SK-MEL-5 (cell line): ENCODE results near the gene MDM4. TPM values are rescaled to one million over a fixed set of nuclear protein-coding genes. Genes with fewer than 3 reads are reported as not detected.
A peak's percentile ranks its signal among the peaks of the same experiment; 100 is the strongest.

Experiments
- DNase-seq: peaks from one replicate; pipeline ENCODE4 v3.0.0-alpha.2; 2016; ENCODE audit warnings: low read depth, low spot score
- in situ Hi-C: cut with HindIII; loops from 2 replicates; pipeline ENCODE4 v1.10.0; 2016; ENCODE audit warnings: low sequenced_read_pairs, high pct_unique_total_duplicates, low pct_unique_long_range_greater_than_20kb
- polyA plus RNA-seq, 2 experiments: library from polyadenylated mRNA; depleted of rRNA; stranded (reverse); fragments of >200 nt; gene quantifications; 2 replicates each; pipeline ENCODE4 v1.2.3, GENCODE V29; 2015
- total RNA-seq: library from RNA; depleted of rRNA; stranded (reverse); fragments of >200 nt; shearing (Covaris generic); gene quantifications from 2 replicates; pipeline ENCODE4 v1.2.3, GENCODE V29; 2014; rRNA removed

Gene MDM4
- 15.8 and 21.9 TPM in 2 replicates for total RNA-seq
- polyA plus RNA-seq (2015; cell fraction: cytosol; rRNA removed) = 5.6 and 7.6 TPM in 2 replicates
- polyA plus RNA-seq (2015; cell fraction: nucleus; rRNA removed) = 136 and 142 TPM in 2 replicates

GRCh38 chr1:204516180-204516879, at the start of gene MDM4:
TSS of gene MDM4 (plus strand) at chr1:204516406. CDS start at chr1:204525519, 9,113 bp downstream.
- peak; percentile 98 for DNase-seq
- in situ Hi-C loops = no loop called here

GRCh38 chr1:204466416-204467405, 49.5 kb upstream of the MDM4 start:
- peak; percentile 76 for DNase-seq
- in situ Hi-C loops = no loop called here

- DNase-seq = no peak
- in situ Hi-C loops = no loop called here
Measured at GRCh38 chr1:204468206-204468605, 48.0 kb upstream of the MDM4 start.

GRCh38 chr1:204468766-204469302, 47.4 kb upstream of the MDM4 start:
- in situ Hi-C loops = no loop called here
- no peak for DNase-seq

- in situ Hi-C loops = no loop called here
- no peak for DNase-seq
Measured at GRCh38 chr1:204469304-204469703, 46.9 kb upstream of the MDM4 start.

- in situ Hi-C loops = no loop called here
Measured at GRCh38 chr1:204471687-204472086, 44.5 kb upstream of the MDM4 start.

GRCh38 chr1:204472660-204473059, 43.5 kb upstream of the MDM4 start:
- in situ Hi-C loops = no loop called here
- no peak for DNase-seq

More at GRCh38 chr1:204471687-204472086, 44.5 kb upstream of the MDM4 start:
- DNase-seq = no peak

GRCh38 chr1:204473400-204473965, 42.7 kb upstream of the MDM4 start:
- DNase-seq = no peak
- in situ Hi-C loops = no loop called here

- no peak for DNase-seq
- in situ Hi-C loops = no loop called here
Measured at GRCh38 chr1:204475656-204476432, 40.4 kb upstream of the MDM4 start.

GRCh38 chr1:204476563-204476962, 39.6 kb upstream of the MDM4 start:
- DNase-seq = no peak
- in situ Hi-C loops = no loop called here

GRCh38 chr1:204477036-204477740, 39.0 kb upstream of the MDM4 start:
- DNase-seq = no peak
- in situ Hi-C loops = no loop called here

GRCh38 chr1:204478172-204478899, 37.9 kb upstream of the MDM4 start:
- in situ Hi-C loops = no loop called here
- DNase-seq = peak; percentile 23

- no peak for DNase-seq
- in situ Hi-C loops = no loop called here
Measured at GRCh38 chr1:204478921-204479320, 37.3 kb upstream of the MDM4 start.

GRCh38 chr1:204479387-204480136, 36.6 kb upstream of the MDM4 start:
- in situ Hi-C loops = no loop called here
- no peak for DNase-seq

- in situ Hi-C loops = no loop called here
- DNase-seq = no peak
Measured at GRCh38 chr1:204480515-204480914, 35.7 kb upstream of the MDM4 start.
